ENCODE measurements around the gene SPTLC3. TPM values are rescaled to one million over a fixed set of nuclear protein-coding genes. Genes with fewer than 3 reads are reported as not detected.
A peak's percentile ranks its signal among the peaks of the same experiment; 100 is the strongest.

Gene SPTLC3
- total RNA-seq, 1 donor from 2014 or later, result 4.6 TPM

- H3K4me1 ChIP-seq, result no peaks in the 10 kb centered on the region
- H3K36me3 ChIP-seq, result no peaks in the 10 kb centered on the region
- intact Hi-C loops (cut with DNase I), result loop anchor here (1.0 kb wide), 1 partner anchor 136 kb away; no protein-coding TSS in a partner anchor
- no peak overlapping the region for H3K27ac ChIP-seq
- DNase-seq (ENCODE audit: low spot score in 2 of 2), result no peak
- H3K4me3 ChIP-seq, result no peak overlapping the region
- no peaks in the 10 kb centered on the region for H3K9me3 ChIP-seq
- peak; percentile 45 to 62 (median 49) for TF ChIP-seq CTCF (IDR thresholded peaks at IDR 0.05)
- H3K27me3 ChIP-seq, result no peaks in the 10 kb centered on the region
Measured at GRCh38 chr20:12970372-12970821, 38.4 kb upstream of the SPTLC3 start.

GRCh38 chr20:12975833-12976608, 32.8 kb upstream of the SPTLC3 start:
- no peak for DNase-seq (ENCODE audit: low spot score in 2 of 2)
- TF ChIP-seq CTCF (IDR thresholded peaks at IDR 0.05), result no peak
- Histone ChIP-seq H3K27me3 (no peaks in the 10 kb centered on the region), H3K36me3 (no peaks in the 10 kb centered on the region), H3K4me1 (no peaks in the 10 kb centered on the region), H3K4me3 (no peak overlapping the region), H3K9me3 (no peaks in the 10 kb centered on the region), H3K27ac (no peak overlapping the region)
- intact Hi-C loops (cut with DNase I), result no loop called here

DNA sequence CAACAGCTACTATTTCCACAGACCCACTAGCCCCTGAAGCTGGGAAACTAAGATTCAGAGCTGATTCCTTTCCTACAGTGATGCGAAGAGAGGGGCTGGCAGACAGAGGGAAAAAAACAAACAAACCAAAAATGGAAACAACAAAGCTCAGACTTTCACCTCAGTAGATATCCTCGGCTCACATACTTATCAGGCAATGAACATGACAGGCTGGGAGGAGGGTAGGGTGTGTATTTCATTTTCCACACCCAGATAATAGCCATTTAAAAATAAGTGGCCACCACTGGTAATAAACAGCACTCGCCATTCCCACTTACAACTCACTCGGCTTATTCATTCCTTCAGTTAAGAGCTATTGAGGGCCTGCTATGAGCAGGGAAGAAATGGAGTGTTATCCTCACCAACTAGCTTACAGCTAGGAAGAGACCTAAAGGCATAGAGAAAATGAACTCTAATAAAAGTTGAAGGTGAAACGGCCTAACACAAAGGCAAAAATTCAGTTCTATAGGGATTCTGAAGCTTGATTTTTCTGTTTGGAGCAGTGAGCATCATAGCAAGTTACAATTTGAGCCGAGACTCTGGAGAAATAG, 32.0 kb upstream of the SPTLC3 start:
- DNase-seq (ENCODE audit: low spot score in 2 of 2), result no peak
- Histone ChIP-seq H3K4me1 (no peaks in the 10 kb centered on the region), H3K27me3 (no peaks in the 10 kb centered on the region), H3K36me3 (no peaks in the 10 kb centered on the region), H3K27ac (no peak overlapping the region), H3K4me3 (no peak overlapping the region), H3K9me3 (no peaks in the 10 kb centered on the region)
- intact Hi-C loops (cut with DNase I), result no loop called here
- TF ChIP-seq CTCF (IDR thresholded peaks at IDR 0.05), result no peak

- no peak for DNase-seq (ENCODE audit: low spot score in 2 of 2)
- TF ChIP-seq CTCF (IDR thresholded peaks at IDR 0.05), result no peak
- H3K36me3 ChIP-seq, result no peaks in the 10 kb centered on the region
- no peaks in the 10 kb centered on the region for H3K4me1 ChIP-seq
- intact Hi-C loops (cut with DNase I), result no loop called here
- H3K4me3 ChIP-seq, result no peak overlapping the region
- no peak overlapping the region for H3K27ac ChIP-seq
- no peaks in the 10 kb centered on the region for H3K9me3 ChIP-seq
- no peaks in the 10 kb centered on the region for H3K27me3 ChIP-seq
Measured at GRCh38 chr20:12977328-12978125, 31.2 kb upstream of the SPTLC3 start.

GRCh38 chr20:12978126-12978394, 30.7 kb upstream of the SPTLC3 start:
- Histone ChIP-seq H3K27ac (no peak overlapping the region), H3K36me3 (no peaks in the 10 kb centered on the region), H3K4me3 (no peak overlapping the region), H3K27me3 (no peaks in the 10 kb centered on the region), H3K9me3 (no peaks in the 10 kb centered on the region), H3K4me1 (no peaks in the 10 kb centered on the region)
- intact Hi-C loops (cut with DNase I), result no loop called here
- no peak for TF ChIP-seq CTCF (IDR thresholded peaks at IDR 0.05)
- DNase-seq (ENCODE audit: low spot score in 2 of 2), result no peak

Measured in ascending aorta (tissue), 2 donors.